ENCODE results near the gene EDAR.

EDAR gene

DNA sequence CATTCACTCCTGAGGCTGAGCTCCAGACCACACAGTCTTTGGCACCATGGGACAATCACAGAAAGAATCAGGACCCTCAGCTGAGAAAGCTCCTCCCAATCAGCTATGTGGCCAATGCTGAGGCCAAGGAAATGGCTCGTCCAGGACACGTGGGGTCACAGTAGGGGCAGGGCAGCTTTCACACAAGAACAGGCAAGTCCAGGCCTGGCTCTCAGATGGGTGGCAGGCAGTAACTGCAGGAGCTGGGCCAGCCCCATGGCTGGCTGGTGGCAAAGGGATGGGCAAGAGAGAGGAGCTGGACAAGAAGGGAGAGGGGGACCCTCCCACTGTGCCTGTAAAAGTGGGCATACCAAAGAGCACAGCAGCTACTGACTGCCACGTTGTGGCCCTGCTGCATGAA, 12.2 kb upstream of the EDAR start:
- no peak for DNase-seq (ENCODE audit: low read depth in 2 of 2)

DNA sequence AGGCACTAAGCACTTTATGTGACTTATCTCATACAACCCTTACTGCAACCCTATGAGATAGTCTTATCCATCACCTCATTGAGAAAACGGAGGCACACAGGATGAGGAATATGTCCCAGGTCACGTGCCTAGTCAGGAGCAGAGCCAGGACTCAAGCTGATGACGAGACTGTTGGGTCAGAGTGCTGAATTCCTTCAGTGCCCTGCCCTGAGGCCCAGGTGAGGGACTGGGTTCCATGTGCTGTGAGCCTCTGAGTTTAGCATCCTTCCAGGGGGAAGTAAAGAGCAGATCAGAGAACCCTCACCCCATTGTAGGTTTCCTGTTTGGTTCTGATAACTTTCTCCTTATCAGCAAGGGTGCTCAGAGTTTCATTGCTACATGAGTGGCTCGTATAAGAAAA, 11.7 kb upstream of the EDAR start:
- no peak for DNase-seq (ENCODE audit: low read depth in 2 of 2)

DNA sequence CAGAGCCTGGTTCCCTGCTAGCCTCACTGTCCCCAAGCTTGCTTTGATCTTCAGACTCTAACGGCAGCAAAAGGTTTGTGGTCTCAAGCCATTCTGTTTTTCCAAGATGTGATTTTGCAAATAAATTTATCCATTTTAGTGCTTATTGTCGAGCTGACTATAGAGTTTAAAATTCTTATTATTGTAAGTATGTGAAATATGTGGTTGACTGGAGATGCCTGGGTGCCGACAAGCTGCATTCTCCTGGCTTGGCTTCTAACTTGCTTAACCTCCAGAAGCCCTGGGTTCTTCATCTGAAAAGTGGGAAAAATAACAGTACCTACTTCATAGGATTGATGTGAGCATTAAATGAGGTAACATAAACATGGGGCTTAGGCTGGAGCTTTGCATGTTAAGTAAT, 9.9 kb upstream of the EDAR start:
- DNase-seq (ENCODE audit: low read depth in 2 of 2), result no peak

DNA sequence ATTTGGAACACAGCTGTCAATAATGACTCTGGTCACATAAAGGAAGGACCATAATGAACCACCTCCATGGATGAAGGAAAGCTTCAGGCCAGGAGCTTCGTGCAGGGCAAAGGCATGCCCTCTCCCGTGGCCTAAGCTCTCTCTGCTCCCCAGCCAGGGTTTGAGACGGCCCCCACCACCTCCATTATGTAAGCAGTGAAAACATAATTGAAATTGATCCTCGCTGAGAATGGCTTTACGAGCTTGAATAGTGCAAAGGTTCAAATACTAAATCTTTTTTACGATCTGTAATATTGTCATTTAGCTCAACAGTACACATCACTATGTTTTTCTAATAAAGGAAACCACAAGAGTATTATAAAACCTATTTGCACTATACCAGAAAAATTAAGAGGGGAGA, 5.2 kb upstream of the EDAR start:
- no peak for DNase-seq (ENCODE audit: low read depth in 2 of 2)

DNA sequence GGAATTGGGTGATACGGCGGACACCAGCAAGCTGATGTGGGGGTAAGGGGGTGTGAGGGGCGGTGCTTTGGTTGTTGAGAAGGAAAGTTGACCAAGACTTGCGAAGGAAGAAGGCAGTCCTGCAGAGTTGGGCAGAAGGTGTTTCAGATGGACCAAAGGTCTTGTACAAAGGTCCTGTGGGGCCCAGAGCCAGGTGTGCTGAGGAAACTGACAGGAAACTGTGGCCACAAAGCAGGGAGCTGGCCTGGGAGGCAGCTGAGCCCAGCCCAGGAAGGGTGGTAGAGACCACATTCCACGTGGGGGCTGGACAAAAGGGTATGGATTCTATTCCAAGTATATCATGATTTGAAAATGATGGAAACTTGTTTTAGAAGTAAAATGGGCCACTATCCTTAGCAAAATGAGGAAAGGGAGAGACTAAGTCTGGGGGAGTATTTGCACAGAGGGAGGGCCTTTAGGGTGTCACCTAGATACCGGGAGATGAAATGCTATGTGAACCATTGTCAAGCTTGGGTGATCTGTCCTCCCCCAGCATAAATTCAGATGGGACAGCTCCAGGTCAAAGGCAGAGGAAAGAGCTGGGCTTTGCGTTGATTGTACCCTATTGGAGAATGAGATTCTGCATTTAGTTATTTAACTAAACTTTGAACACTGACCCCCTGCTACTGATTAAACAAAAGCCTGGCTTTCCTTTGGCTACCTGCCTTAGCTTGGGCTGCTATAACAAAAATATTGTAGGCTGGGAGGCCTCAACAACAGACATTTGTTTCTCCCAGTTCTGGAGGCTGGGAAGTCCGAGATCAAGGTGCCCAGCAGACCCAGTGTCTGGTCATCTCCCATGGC, 4.3 kb upstream of the EDAR start:
- no peak for DNase-seq (ENCODE audit: low read depth in 2 of 2)

DNA sequence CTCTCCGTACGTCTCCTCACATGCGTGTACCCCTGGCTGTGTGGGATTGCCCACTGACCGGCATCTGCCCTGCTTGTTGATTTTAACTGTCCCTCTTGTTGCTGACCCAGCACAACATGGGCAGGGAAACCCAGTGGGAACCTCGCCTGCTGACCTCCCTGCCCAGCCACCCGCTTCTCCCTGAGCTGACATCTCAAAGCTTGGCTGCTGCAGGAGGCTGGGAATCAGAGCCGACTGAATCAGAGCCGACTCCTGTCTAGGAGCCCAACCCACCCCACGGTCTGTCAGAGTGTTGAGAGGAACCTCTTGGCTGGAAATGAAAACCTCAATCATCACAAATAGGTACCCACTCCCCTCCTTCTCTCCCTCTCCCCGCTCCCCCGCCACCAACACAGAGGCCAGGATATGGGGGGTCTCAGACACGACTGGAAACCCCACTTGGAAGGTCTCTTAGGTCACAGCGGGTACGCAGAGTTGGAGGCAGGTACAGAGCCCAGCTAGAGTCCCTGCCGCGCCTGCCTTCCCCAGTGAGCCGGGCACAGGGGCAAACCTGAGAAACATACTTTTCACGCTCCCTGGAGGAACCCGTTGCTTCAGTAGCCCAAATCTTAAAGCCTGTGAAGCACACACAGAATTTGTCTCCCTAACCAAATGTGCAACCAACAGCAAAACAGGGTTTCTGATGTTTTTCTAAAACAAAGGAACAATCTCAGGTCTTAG, 784 bp downstream of the EDAR start:
- DNase-seq (ENCODE audit: low read depth in 2 of 2), result no peak

DNA sequence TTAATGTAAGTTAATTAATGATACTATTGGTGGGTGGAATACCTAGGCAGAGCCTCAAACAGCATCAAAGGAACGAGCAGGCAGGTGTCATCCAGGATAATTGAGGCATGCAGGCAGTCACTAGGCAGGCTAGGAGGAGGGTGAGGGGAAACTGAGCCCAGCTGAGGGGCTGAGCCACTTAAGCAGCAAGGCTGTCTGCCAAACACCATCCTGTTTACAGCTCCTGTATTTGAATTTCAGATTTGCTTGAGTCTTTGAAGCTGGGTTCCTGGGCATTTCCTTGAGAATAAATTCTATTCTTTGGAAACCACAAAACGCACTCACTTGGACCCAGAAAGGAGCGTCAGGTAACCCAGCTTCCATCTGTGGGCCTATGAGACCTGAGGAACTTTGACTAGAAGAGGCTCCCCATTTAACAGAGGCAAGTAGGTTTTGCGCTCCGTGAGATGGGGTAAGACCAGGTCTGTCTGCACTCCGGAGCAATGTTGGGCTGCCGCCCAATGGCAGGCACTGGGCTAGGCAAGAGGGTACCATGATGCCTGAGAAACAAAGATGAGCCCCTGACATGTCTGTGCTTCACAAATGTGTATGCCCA, 2.0 kb downstream of the EDAR start:
- DNase-seq (ENCODE audit: low read depth in 2 of 2), result no peak

DNA sequence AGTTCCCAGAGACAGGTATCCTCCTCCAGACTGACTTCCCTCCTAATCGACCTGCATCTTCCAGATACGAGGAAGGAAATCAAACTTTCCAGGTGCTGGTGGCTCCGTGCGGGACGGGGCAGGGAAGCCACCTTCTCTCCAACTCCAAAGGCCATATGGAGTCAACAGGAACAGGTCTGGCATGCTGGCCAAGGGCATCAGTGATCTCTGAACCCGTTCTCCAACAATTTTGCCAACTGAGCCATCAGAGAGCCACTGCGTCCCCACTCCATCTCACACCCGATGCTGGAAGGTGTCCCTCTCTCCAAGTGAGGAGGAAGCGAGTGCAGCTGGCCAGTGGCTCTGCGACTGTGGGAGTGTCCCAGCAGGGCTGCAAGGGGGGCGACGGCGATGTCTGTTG, 5.4 kb downstream of the EDAR start:
- DNase-seq (ENCODE audit: low read depth in 2 of 2), result no peak

DNA sequence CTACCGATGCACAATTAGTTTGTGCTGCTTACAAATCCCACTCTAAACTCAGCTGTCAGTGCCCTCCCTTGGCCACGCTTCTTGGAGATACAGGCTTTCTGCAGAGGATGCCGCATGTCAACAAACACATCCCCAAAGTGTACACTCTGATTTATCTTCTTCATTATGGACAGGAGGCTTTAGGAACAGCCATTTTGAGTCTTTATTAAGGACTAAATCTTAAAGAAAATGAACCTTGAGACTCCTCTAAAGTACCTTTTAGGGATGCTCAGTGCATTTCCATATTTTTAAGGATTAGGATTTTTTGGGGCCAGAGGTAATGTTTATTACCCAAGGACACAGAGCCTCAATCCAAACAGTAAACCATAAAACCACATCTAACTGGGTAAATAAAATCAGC, 6.0 kb downstream of the EDAR start:
- DNase-seq (ENCODE audit: low read depth in 2 of 2), result no peak

DNA sequence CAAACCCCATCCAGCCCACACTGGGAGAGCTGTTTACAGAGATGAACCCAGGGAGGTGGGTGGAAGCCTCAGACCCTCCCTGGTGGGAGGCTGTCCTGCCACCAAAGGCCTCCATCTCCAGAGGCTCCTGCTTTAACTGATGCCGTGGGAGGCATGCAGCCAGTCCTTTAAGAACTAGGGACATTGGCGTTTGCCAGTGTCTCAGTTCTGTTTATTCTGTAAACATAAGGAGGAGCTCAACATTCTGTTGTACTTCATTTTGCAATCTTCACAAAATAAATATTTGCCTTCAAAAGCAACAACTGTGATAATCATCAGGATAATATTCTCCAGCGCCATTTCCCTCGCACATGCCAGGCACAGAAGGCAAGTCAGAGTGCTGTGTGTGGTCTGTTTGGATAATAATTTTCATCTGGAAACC, 6.8 kb downstream of the EDAR start:
- no peak for DNase-seq (ENCODE audit: low read depth in 2 of 2)

DNA sequence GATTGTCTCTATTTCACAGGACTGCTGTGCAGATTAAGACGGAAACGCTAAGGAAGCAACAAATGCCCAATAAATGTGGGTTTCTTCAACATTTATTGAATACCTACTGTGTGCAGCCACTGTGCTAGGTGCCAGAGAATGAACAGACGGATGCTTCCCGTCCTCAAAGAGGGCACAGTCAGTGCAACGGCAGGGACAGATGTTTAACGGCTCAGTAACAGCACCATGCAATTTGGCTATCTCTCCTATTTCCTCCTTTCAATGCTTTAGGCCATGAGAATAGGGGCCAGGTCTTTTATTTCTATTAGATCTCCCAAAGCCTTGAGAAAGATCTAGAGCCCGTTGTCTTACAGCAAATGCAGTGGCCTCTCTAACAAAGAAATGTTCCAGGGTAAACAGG, 7.2 kb downstream of the EDAR start:
- no peak for DNase-seq (ENCODE audit: low read depth in 2 of 2)

DNA sequence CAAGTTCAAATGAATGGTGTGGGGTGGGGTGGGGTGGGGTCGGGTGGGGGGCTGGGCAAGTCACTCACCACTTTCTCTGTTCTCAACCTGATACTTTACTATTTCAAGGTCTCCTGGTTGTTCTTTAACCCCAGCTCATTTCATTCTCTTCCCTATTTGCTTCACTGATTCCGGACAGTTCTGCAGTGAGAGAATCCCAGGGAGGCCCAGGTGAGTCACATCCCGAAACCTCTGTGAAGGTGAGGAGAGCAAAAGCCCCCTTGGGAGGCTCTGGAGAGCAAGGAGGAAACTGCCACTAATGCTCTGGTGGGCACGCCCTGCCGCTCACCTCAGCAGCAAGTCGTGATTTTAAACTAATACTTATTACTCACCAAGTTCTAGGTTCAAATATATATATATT, 8.9 kb downstream of the EDAR start:
- no peak for DNase-seq (ENCODE audit: low read depth in 2 of 2)

DNA sequence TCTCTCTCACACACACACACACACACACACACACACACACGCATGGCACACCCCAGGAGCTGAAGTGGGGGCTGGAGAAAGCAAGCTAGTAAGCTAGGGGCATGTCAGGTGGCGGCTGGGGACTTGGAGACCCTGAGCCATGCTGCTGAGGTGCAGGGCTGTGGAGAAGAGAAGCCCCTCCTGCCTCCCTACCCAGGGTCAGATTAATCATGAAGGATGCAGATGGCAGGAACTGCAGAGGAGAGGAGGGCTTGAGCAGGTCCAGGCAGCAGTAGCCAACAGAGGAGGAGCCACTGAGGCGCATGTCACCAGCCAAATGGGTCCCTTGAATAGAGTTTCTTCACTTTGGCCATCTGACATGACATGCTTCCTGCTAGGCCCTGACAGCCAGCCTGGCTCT, 9.6 kb downstream of the EDAR start:
- no peak for DNase-seq (ENCODE audit: low read depth in 2 of 2)

DNA sequence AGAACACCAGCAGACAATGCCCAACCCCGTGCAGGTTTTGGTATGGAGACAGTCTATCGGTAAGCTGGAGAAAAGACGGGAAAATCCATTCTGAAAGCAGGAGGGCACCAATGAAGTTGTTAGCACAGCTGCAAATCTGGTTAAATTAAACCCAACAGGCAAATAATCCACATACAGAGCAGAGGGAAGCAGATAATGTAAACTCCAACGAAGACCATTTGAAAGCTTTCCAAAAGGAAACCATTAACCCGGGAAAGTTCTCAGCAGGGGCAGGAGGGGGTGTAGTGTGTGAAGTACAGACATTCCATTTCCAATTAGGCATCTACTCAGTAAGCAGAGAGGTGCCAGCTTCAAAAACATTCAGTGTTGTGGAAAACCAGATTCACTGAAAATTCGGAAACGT, 10.3 kb downstream of the EDAR start:
- DNase-seq (ENCODE audit: low read depth in 2 of 2), result no peak

DNA sequence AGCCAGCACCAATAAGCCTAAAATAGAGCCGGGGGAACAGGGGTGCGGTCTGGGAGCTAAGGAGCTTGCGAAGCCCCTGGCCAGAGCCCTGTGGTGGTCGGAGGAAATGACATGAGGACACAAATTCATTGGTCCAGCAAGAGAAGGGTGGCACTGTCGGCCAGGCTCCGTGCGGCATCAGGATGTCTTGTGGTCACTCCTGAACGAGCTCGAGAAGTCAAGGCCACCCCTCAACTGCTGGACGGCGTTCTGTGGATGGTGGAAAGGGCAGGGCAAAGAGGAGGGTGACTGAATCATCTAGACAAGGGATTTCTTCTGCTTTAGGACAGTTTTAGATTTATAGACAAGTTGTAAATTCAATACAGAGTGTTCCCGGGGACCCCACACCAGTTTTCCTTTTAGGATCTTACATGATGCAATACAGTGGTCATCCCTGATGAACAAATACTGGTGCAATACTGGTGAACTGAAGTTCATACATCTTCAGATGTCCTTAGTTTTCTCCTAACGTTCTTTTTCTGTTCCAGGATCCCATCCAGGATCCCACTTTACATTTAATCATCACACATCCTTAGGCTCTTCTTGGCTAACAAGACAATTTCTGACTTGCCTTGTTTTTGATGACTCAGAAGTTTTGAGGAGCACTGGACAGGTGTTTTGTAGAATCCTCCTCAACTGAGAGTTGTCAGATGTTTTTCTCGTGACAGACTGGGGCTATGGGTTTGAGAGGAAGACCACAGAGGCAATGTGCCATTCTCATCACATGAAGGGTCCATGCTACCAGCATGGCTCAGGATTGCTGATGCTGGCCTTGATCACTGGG, 13.2 kb downstream of the EDAR start:
- no peak for DNase-seq (ENCODE audit: low read depth in 2 of 2)

DNA sequence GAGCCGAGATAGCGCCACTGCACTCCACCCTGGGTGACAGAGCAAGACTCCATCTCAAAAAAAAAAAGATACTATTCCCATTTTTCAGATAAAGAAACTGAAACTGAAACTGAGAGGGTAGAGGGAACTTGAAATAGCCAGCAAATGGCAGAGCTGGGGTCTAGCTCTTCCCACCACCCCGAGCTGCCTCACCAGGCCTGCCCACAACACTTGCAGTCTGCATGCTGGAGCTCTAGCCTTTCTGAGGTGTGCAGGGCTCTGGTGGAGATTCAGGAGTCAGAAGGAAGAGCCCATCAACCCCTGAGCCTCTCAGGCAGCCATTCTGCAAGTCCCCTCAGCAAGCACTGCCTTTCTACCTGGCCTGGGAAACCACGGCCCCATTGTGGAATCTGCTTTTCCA, 14.3 kb downstream of the EDAR start:
- DNase-seq (ENCODE audit: low read depth in 2 of 2), result no peak

DNA sequence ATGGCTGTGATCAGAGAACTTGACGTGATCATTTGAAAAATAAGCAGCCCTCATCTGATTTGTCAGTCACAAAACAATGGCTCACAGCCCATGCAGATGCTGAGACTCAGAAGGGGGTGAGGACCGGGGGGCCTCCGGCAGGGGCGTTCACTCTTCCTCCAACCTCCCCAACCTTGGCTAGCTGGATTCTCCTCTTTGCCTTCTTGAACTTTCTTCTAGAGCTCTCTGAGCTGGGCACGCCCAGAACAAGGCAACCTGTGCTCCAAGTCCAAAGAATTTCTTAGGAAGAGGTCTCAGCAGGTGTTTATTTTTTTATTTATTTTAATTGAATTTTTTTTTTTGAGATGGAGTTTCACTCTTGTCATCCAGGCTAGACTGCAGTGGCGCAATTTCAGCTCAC, 16.4 kb downstream of the EDAR start:
- no peak for DNase-seq (ENCODE audit: low read depth in 2 of 2)

DNA sequence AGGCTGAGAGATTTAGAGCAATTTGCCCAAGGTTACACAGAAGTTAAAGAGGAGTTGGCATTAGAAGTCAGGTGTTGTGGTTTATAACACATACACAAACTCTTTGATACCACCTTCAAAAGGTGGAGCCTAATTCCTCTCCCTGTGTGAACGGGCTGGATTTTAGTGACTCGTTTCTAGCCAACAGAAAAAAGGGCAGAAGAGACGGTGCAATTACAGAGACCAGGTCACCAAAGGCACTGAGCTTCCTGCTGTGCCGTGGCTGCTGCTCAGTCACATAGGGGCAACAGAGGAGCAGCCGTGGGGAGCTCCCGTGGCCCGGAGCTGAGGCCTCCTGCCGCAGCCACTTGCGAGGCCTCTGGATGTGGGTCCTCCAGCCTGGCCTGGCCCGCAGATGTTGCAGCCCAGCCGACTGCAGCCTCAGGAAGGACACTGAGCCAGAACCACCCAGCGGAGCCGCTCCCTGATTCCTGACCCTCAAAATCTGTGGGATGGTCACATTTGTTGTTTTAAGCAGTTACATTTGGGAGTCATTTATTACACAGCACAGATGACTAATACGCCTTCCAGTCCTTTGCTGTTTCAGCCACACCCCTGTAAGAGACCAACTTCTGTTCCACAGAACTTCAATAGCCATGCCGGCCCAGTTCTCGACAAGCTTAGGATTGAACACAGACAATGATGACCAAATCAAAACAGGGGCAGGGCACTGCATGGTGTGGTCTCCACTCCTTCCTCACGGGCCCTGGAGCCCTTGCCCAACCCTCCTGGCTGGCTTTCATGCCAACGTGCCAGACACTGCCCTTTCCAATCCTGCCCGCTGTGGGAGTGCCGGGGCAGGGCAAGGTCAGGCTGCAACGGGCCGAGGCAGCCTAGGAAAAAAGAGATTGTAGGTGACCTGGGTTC, 17.1 kb downstream of the EDAR start:
- no peak for DNase-seq (ENCODE audit: low read depth in 2 of 2)

DNA sequence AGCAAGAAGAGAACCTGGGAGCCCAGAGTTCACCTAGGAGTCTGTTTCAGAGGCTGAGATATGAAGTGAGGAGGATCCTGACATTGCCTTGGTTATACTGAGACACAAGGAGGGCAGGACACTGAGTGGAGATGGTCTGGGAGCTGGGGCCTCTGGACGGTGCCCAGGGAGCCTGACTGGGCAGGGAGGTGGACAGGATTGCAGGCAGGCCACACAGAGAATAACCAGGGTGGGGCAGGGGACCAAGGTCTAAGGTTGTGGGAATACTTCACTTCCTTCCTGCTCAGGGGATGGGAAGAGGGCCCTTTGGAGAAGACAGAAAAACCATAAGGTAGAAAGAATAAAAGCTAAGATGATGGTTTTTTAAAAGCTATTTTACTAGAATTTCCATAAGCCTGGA, 18.7 kb downstream of the EDAR start:
- no peak for DNase-seq (ENCODE audit: low read depth in 2 of 2)

DNA sequence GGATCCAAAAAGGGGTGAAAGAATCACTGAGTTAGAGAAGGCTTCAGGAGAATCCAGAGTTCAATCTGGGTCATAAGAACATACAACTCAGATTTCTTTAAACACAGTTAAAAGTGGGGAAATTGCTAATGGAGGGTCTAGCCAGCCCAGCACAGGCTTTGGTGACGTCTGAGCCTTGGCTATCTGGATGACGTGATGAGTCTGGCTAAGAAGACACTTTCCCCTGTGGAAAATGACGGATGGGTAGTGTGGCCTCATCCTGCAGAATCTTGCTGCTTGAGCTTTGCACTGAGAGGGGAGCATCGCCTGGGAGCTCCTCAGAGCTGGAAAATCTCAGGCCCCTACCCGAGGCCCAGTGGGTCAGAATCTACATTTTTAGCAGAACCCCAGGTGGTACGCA, 19.2 kb downstream of the EDAR start:
- DNase-seq (ENCODE audit: low read depth in 2 of 2), result no peak

DNA sequence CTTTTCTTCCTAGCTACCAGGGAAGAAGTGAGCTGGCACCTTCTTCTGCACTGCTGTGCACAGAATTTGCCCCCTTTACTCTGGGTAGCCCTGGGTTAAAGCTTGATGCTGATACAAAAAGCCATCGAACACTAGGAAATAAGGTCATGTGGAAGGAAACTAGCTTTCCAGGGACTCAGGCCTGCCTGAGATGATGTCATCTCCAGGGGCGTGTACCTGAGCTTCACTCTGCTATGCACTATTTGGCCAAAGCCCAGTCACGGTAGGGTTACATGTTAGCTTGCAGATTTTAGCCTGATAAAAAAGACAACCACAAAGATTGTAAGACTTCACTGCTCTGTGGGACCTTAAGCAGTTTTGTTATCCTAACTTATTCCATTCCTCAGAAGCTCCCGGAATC, 20.4 kb downstream of the EDAR start:
- DNase-seq (ENCODE audit: low read depth in 2 of 2), result no peak

Data from stimulated activated CD8-positive, alpha-beta memory T cell treated with anti-CD3 and anti-CD28 coated beads, Interleukin-15, amount 100 ng/mL, for 48 hours (primary cell).